ENCODE measurements around the gene CDHR1. TPM values are rescaled to one million over a fixed set of nuclear protein-coding genes. Genes with fewer than 3 reads are reported as not detected.

Gene CDHR1
- total and polyA plus RNA-seq, 10 of the 15 experiments (the other 5 are each of a cell fraction or from before 2014, with no cell fraction given) = 0.17 to 3.0 (median 0.34) TPM

GRCh38 chr10:84226616-84227015 lies 32.3 kb downstream of the CDHR1 start:
- H3K4me3 ChIP-seq = no peak overlapping the region
- H3K27me3 ChIP-seq (replicated peaks in 1 of 2; ENCODE audit: control insufficient read depth in 2 of 2, insufficient read depth in 2 of 2, low read length in 1 of 2) = no peaks in the 10 kb centered on the region; a peak in 1 of 4 replicates
- POLR2A ChIA-PET = no interaction called here
- no peaks in the 10 kb centered on the region for H3K4me1 ChIP-seq (ENCODE audit: control insufficient read depth, insufficient read depth, low read length)
- SMC1A ChIA-PET (ENCODE audit: uncharacterized antibody, unreplicated experiment) = no interaction called here
- RAD21 ChIA-PET (ENCODE audit: unreplicated experiment) = no interaction called here
- no peaks in the 10 kb centered on the region for H4K20me1 ChIP-seq (ENCODE audit: control insufficient read depth, insufficient read depth)
- H3K36me3 ChIP-seq (ENCODE audit: control insufficient read depth in 2 of 2, insufficient read depth in 2 of 2, low read length in 1 of 2) = no peaks in the 10 kb centered on the region
- no peak overlapping the region for H3K9ac ChIP-seq (ENCODE audit: control insufficient read depth, insufficient read depth, low read length)
- no TSS peak for BruUV-seq (replicated peaks)
- no peaks in the 10 kb centered on the region for H3K9me3 ChIP-seq (replicated peaks; ENCODE audit: control insufficient read depth, insufficient read depth, low read length)
- DNase-seq (ENCODE audit: low read depth, low spot score) (no peak), ATAC-seq (no peak), FAIRE-seq (no peak)
- CTCF ChIA-PET = interaction anchor here (1.1 to 1.8 kb wide), 2 partner anchors 12 to 21 kb away, joined by 4 to 10 read pairs; no protein-coding TSS in a partner anchor
- H3K79me2 ChIP-seq (ENCODE audit: control insufficient read depth, insufficient read depth, low read length) = no peaks in the 10 kb centered on the region
- intact Hi-C loops (cut with micrococcal nuclease; ENCODE audit: unreplicated experiment) (no loop called here), in situ Hi-C loops (cut with MboI) (no loop called here)
- 12% methylated on average over 3 of the region's 3 CpGs for WGBS (ENCODE audit: insufficient coverage, insufficient replicate concordance, low lambda C conversion rate, missing lambda C conversion rate)
- no peak overlapping the region for H3K4me2 ChIP-seq (ENCODE audit: control insufficient read depth, insufficient read depth)
- H3K27ac ChIP-seq (ENCODE audit: control insufficient read depth, insufficient read depth) = no peak overlapping the region
- no peak overlapping the region for H2AFZ ChIP-seq (ENCODE audit: control insufficient read depth, low read depth, low read length)
- TF ChIP-seq MXI1 (IDR thresholded peaks at IDR 0.05; ENCODE audit: low read depth, low read length) = no peak
- no peak for TF ChIP-seq CTCF (IDR thresholded peaks at IDR 0.05 in 2 of 3, conservative IDR thresholded peaks at IDR 0.05 in 1 of 3; ENCODE audit: control insufficient read depth in 2 of 3, extremely low read depth in 1 of 3, insufficient read depth in 1 of 3, low read depth in 3 of 3, low read length in 3 of 3)
- TF ChIP-seq MLLT1 (IDR thresholded peaks at IDR 0.05) = no peak
- TF ChIP-seq SREBF2 (IDR thresholded peaks at IDR 0.05; ENCODE audit: low read length) = no peak
- no peak for TF ChIP-seq ZNF592 (IDR thresholded peaks at IDR 0.05)
- no peak for TF ChIP-seq STAT3 (IDR thresholded peaks at IDR 0.05; ENCODE audit: low read depth, low read length)
- TF ChIP-seq ZNF622 (IDR thresholded peaks at IDR 0.05) = no peak
- no peak for TF ChIP-seq RAD21 (IDR thresholded peaks at IDR 0.05; ENCODE audit: insufficient read depth, low read depth, low read length)
- no peak for TF ChIP-seq BCL3 (IDR thresholded peaks at IDR 0.05; ENCODE audit: borderline replicate concordance, insufficient read depth, low read depth, low read length, poor library complexity, severe bottlenecking)
- no peak for TF ChIP-seq ZBTB4 (CRISPR knock-in tag; IDR thresholded peaks at IDR 0.05)
- TF ChIP-seq SPI1 (IDR thresholded peaks at IDR 0.05; ENCODE audit: borderline replicate concordance, insufficient read depth, low read depth, low read length) = no peak
